ENCODE results near the gene CPEB1.
"Not testable (repeated sequence)": the region's sequence is repeated elsewhere in the genome, so short reads cannot be mapped to it uniquely, and the experiment has no call there.

Gene CPEB1

DNA sequence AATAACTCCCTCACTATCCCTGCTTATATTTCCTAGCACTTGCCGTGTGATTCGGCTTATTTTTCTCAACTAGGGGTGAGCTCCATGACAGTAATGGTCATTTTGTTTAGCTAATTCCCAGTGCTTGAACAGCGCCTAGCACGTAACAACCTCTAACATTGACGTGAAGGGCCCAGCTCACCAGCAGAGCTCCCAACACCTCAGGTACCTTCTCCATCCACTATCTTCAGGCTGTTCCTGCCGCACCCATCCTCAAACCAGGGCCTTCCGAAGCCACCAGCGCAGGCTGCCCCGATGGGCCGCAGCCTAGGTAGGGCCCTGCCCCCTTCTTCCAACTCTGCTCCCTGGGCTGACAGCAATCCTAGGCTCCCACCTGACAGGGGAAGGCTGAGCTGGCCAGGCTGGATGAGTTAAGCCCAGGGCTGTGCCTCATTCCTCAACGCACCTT lies 106.2 kb downstream of the CPEB1 start:
- DNase-seq, result no peak

- peak; percentile 96 for DNase-seq
Measured at GRCh38 chr15:82540055-82540983, 106.8 kb downstream of the CPEB1 start, which contains the start of gene RPS17. RPS17 (minus strand) TSS chr15:82540457; CDS start chr15:82540428, 29 bp downstream.

- DNase-seq, result no peak
Measured at GRCh38 chr15:82539691-82540054, 107.5 kb downstream of the CPEB1 start.

DNA sequence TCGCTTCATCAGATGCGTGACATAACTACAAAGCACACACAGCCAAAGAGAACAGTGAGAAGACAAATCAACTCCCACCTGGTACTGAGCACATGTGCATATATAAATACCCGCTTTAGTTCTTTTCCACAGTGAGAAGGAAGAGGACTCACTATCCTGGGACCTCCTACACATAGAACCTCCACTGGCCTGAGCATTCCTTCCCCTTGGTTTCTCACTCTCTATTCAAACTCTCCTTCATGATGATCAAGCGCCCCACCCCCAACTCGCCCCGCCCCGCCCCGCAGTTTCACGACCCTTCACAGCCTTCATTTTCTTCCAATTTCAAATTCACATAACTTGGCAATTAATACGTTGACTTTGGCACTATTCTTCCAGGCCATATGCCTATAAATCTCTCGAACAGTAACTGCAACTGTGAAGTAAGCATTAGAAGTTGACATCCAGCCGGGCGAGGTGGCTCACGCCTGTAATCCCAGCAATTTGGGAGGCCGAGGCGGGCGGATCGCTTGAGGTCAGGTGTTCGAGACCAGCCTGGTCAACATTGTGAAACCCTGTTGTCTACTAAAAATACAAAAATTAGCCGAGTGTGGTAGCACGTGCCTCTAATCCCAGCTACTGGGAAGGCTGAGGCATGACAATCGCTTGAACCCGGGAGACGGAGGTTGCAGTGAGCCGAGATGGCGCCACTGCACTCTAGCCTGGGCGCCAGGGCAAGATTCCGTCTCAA lies 108.0 kb downstream of the CPEB1 start:
- DNase-seq, result no peak

GRCh38 chr15:82537351-82537908 lies 109.7 kb downstream of the CPEB1 start:
- DNase-seq, result no peak

DNA sequence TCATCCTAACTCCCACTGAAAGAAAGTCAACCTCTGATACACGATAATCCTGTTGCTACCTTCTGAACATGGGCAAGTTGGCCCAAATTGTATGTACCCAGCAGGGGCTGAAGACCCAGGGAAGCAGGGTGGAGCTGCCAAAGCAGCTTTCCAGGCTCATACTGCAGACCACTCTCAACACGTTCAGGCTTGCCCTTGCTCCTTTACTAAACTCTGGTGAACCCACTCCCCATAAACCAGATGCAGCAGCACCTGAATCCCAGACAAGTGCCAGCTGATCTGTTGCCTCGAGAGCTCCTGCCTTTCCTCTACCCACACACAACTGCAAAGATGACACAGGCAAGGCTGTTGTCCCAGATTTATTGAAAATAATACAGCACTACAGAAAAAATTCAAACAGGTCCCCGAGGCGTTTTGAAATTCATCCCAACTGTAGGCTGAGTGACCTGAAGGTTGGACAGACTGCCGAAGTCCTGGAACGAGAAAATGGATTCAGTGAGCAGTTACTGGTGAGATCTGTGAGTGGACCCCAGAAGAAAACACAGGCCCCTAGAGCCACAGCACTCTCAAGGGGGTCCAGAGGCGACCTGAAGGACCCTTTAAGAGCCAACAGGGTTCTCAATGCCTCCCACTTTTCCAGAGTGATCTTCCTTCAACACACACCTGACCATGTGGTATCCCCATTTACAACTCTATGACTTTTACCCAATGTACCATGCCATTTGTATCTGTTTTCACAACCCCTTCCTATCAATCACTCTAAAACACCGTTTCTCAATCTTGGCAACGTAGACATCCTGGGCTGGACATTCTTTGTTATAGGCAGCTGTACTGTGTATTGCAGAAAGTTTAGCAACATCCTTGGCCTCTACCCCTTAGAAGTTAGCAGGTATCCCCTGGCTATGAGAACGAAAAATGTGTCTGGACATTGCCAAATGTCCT lies 110.5 kb downstream of the CPEB1 start:
- no peak for DNase-seq

DNA sequence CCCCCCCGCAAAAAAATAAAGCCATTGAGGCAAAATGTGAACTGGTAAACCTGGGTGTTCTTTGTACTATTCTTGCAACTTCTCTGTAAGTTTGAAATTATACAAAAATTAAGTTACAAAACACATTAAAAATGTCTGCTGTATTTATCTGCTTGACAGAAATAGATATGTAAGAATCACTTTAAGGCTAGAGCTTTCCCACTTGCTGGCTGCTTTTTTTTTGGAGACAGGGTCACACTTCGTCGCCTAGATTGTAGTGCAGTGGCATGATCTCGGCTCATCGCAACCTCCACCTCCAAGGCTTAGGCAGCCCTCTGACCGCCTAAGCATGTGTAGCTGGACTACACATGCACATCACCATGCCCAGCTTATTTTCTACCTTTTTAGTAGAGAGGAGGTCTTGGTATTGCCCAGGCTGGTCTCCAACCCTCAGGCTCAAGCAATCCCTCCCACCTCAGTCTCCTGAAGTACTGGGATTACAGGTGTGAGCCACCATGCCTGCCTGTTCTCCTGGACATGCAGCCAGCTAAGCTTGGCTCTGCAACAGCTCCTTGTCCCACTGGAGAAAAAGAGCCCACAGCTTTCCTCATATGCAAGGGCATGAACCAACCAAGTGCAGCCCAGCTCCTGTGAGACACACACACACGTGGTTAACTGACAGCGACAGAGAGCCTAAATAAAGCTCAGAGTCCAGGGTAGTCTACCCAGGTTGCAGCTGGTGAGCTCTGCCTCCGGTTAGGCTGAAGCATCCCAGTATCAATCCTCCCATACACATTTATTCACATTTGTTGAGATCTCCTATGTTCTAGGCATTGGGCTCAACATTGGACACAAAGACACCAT lies 111.4 kb downstream of the CPEB1 start:
- DNase-seq, result no peak

- not testable (repeated sequence) for DNase-seq
Measured at GRCh38 chr15:82535151-82535550, 112.0 kb downstream of the CPEB1 start.

DNA sequence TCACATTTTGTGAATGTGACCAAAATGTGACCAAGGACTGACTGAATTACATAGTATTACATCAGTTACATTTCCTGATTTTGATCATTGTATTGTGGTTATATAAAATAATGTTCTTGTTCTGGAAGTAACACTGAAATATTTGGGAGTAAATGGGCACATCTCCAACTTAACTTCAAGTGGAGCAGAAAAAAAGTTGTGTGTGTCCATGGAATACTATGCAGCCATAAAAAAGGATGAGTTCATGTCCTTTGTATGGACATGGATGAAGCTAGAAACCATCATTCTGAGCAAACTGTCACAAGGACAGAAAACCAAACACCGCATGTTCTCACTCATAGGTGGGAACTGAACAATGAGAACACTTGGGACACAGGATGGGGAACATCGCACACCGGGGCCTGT lies 112.7 kb downstream of the CPEB1 start:
- not testable (repeated sequence) for DNase-seq

DNA sequence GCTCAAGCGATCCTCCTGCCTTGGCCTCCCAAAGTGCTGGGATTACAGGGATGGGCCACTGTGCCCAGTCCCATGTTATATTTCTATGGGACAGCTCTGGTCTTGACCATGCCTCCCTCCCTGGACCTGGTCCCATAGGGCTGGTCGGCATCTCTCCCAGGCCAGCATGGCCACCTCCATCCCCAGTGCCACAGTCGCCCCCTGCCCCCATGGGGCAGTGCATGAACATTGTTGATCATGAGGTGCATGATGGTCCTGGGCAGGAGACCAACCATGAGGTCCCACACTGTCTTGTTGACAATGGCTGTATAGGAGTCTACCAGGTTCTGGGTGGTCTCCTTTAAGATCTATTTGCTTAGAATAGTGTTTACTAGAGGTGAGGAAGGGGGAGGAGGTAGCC lies 113.4 kb downstream of the CPEB1 start:
- no peak for DNase-seq

- DNase-seq, result no peak
Measured at GRCh38 chr15:82532991-82533481, 114.1 kb downstream of the CPEB1 start.

DNA sequence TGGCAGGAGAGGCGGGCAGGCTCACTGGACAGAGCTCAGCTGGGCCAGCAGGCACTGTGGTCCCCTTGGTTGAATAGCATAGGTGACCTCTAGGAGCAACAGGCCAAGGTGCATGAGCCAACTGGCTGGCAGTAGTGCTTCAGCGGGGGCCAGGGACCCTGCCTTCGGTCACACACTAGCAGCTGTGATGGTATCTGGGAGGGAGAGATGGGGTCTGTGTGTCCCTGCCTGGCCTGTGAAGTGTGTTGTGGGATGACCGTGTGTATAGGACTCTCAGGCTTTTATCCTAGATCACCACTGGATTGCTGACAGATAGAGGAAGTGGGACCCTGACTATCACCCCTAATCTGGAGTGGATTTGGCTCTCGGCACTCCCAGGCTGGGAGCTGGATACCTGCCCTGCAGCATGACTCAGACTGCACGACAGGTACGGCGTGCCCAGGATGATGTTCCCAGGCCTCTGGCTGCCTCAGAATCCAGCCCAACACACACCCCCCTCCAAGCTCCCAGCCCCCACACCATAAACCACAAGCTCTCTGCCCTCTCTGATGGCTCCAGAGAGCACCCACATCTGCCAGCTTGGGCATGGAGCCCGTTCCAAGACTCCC lies 114.7 kb downstream of the CPEB1 start:
- DNase-seq, result no peak

- DNase-seq, result no peak
Measured at GRCh38 chr15:82531496-82532382, 115.4 kb downstream of the CPEB1 start.

- DNase-seq, result peak; percentile 74
Measured at GRCh38 chr15:82530606-82531379, 116.4 kb downstream of the CPEB1 start.

- DNase-seq, result no peak
Measured at GRCh38 chr15:82530006-82530405, 117.2 kb downstream of the CPEB1 start.

DNA sequence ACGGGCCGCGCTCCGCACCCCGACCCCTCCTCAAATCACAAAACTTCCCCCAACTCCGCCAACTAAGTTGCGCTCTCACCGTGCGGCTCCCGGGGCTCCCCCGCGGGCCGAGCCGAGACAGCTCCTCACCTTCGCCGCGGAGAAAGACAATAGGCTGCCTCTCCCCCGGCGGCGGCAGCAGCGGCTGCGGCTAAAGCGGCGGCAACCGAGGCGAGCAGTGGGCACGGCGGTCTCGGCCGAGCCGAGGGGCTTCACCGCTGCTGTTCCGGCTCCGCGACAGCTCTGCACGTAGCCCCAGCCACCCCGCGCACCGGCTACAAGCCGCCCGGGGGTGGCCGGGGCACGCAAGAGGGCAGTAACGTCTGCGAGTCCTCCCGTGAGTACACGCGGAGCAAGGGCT lies 133.6 kb downstream of the CPEB1 start:
- not testable (repeated sequence) for DNase-seq

GRCh38 chr15:82507693-82508092 lies 139.5 kb downstream of the CPEB1 start:
- not testable (repeated sequence) for DNase-seq

GRCh38 chr15:82507087-82507486 lies 140.1 kb downstream of the CPEB1 start:
- DNase-seq, result not testable (repeated sequence)

DNA sequence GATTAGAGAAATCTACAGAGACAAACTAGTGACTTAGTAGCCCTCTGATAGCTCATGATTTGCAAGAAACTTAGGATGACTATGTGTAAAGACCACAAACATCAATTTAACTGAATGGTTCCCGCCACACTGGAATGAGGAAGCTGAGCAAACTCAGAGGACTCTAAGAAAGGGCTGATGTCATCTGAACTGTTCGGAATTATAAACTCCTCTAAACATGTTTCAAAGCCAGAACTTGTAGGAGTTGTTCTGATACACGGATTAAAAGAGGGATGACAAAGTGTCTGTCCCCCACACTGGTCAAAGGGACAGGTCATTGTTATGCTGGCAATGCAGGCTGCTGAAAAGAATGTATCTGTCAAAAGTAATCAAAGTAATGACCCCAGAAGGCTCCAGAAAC lies 141.3 kb downstream of the CPEB1 start:
- DNase-seq, result not testable (repeated sequence)
